Epidermal melanocyte (primary cell): ENCODE data around the gene NLRP14.

Source experiments
- DNase-seq: peaks from one replicate; pipeline ENCODE4 v3.0.0; 2011; ENCODE audit warnings: low spot score; ENCODE audit not compliant: insufficient read length

Gene NLRP14

GRCh38 chr11:7057641-7058040 lies 37.4 kb downstream of the NLRP14 start:
- DNase-seq: no peak

GRCh38 chr11:7060868-7061267 lies 40.6 kb downstream of the NLRP14 start:
- no peak for DNase-seq

GRCh38 chr11:7062534-7062933 lies 42.3 kb downstream of the NLRP14 start:
- no peak for DNase-seq

- no peak for DNase-seq
Measured at GRCh38 chr11:7072401-7073028, 52.2 kb downstream of the NLRP14 start.

- no peak for DNase-seq
Measured at GRCh38 chr11:7077101-7077500, 56.8 kb downstream of the NLRP14 start.

- no peak for DNase-seq
Measured at GRCh38 chr11:7079545-7080135, 59.4 kb downstream of the NLRP14 start.

- DNase-seq: no peak
Measured at GRCh38 chr11:7080900-7081299, 60.6 kb downstream of the NLRP14 start.

GRCh38 chr11:7081441-7081840 lies 61.2 kb downstream of the NLRP14 start:
- DNase-seq: no peak

- DNase-seq: no peak
Measured at GRCh38 chr11:7088921-7089320, 68.6 kb downstream of the NLRP14 start, which contains the start of gene RBMXL2. Gene RBMXL2 (plus strand): TSS chr11:7088998. CDS start chr11:7089121, 123 bp downstream.

GRCh38 chr11:7089328-7090251 lies 69.3 kb downstream of the NLRP14 start:
- no peak for DNase-seq

- no peak for DNase-seq
Measured at GRCh38 chr11:7098235-7098832, 78.1 kb downstream of the NLRP14 start.

- DNase-seq: no peak
Measured at GRCh38 chr11:7115780-7116179, 95.5 kb downstream of the NLRP14 start.

GRCh38 chr11:7116370-7116769 lies 96.1 kb downstream of the NLRP14 start:
- DNase-seq: no peak
